ENCODE results near the gene BARHL1.

GRCh38 chr9:132615774-132616173, 33.4 kb downstream of the BARHL1 start:
- TF ChIP-seq CTCF (IDR thresholded peaks at IDR 0.05), result no peak
- TF ChIP-seq ZFX (IDR thresholded peaks at IDR 0.05; ENCODE audit: borderline replicate concordance), result no peak
